SK-N-MC (cell line): Measurements from ENCODE around the gene BRAF.

Experiments used
- EZH2 ChIP-seq: fragments of 200-600 bp; sonication (generic); IDR thresholded peaks from one replicate; pipeline ENCODE4 v1.6.1; 2017; ENCODE audit warnings: antibody characterized with exemption
- POLR2AphosphoS5 ChIP-seq: IDR thresholded peaks from 2 replicates; pipeline ENCODE4 v1.6.1; 2012; ENCODE audit warnings: mild to moderate bottlenecking, low read depth, low read length, borderline replicate concordance

DNA sequence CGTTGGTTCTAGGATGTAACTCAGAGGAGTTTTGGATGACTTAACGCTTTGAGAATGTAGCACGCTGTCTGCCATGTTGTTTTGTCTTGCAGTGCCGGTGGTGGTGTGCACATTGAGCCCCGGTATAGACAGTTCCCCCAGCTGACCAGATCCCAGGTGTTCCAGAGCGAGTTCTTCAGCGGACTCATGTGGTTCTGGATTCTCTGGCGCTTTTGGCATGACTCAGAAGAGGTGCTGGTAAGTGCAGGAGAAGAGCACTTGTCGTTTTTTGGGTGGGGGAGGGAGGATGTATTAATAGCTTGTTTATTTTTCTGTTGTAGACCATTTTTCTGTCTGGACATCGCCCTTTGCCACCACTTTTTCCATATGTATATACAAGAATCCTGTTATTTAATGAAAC lies 222.0 kb downstream of the BRAF start:
- TF ChIP-seq POLR2AphosphoS5 (no peak), EZH2 (no peak)
